Activated T-helper 1 cell treated with anti-CD3 and anti-CD28 coated beads, Interleukin-2, amount 50 U/mL, for 16 hours (primary cell): Measurements from ENCODE around the gene CC2D1B.

Source experiments
- DNase-seq, 2 donors: peaks; one replicate each; pipeline ENCODE4 v3.0.0-alpha.2; 2020; ENCODE audit warnings: low read depth in 1 of 2, low spot score in 1 of 2

Gene CC2D1B

GRCh38 chr1:52359676-52360594, 6.1 kb downstream of the CC2D1B start:
- no peak for DNase-seq

- DNase-seq, result no peak
Observed at GRCh38 chr1:52358851-52359497, 7.0 kb downstream of the CC2D1B start.

DNA sequence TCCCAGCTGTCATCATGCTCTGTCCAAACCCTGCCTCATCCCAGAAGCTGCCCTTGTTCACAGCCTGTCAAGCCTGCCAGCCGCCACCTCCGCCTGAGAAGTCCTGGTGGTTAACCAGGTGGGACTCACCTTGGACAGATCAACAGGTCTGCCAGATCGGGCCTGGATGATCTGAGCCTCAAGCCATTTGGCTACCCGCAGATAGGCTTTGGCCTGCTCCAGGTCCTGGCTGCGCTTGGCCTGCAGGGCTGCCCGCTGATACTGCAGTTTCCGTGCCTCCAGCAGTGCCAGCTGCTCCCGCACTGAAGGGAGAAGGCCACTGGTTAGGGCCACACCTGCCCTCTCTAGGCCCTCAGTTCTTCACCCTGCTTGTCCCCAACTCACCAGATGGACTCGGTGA, 8.6 kb downstream of the CC2D1B start:
- DNase-seq, result no peak

- no peak for DNase-seq
Observed at GRCh38 chr1:52356818-52357355, 9.1 kb downstream of the CC2D1B start.

DNA sequence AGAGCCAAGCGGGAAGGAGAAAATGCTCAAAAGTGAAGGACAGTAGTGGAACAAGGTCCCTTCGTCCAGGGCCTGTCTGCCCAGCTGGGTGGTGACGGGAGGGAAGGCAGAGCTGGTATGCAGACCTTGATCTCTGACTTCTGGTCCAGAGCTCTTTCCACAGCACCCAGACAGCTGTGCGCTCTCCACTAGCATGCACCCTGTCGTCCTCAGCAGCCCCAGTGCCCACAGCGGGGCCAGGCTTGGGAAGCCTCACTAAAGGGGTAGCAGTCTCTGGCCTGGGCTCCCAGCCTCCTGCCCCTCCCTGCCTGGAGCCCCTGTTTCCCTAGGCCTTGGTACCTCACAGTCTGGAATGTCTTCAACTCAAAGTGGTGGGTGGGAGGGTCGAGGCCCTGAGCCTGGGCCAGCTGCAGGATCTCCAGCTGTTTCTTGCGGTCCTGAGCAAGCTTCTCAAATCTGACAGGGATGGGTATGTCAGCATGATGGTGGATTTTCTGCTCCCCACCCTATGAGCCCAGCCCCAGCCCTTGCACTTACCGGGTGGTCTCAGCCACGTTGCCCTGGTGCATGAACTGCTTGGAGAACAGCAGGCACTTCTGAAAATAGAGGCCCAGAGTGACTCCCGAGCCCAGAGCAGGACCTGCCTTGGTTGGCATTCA, 10.0 kb downstream of the CC2D1B start:
- no peak for DNase-seq

GRCh38 chr1:52355436-52355835, 10.6 kb downstream of the CC2D1B start:
- no peak for DNase-seq

DNA sequence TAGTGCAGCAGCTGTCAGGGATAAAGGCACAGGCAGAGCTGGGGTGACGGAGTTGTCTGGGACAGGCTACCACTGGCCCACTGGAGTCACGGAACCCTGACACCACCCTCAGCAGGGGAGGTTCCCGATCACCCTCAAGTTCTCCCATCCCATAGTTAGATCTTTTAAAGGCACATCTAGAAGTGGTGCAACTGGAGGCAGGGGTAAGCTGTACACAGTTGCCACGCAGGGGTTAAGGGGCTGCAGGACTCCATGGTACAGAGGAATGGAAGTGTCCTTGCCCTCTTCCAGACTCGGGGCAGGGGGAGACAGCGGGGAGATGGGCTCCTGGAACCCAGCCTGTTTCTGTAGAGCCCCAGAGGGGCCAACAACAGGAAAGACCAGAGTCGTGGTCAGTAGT, 13.3 kb downstream of the CC2D1B start:
- DNase-seq, result no peak

- no peak for DNase-seq
Observed at GRCh38 chr1:52348704-52349300, 17.2 kb downstream of the CC2D1B start.

- no peak for DNase-seq
Observed at GRCh38 chr1:52346653-52347052, 19.4 kb downstream of the CC2D1B start.

GRCh38 chr1:52345252-52345651, 20.8 kb downstream of the CC2D1B start:
- DNase-seq, result no peak

- DNase-seq, result no peak
Observed at GRCh38 chr1:52343979-52344378, 22.0 kb downstream of the CC2D1B start.

- no peak for DNase-seq
Observed at GRCh38 chr1:52341655-52342260, 24.2 kb downstream of the CC2D1B start.

GRCh38 chr1:52337439-52337838, 28.6 kb downstream of the CC2D1B start:
- no peak for DNase-seq

- DNase-seq, result no peak
Observed at GRCh38 chr1:52334906-52335528, 31.0 kb downstream of the CC2D1B start.

DNA sequence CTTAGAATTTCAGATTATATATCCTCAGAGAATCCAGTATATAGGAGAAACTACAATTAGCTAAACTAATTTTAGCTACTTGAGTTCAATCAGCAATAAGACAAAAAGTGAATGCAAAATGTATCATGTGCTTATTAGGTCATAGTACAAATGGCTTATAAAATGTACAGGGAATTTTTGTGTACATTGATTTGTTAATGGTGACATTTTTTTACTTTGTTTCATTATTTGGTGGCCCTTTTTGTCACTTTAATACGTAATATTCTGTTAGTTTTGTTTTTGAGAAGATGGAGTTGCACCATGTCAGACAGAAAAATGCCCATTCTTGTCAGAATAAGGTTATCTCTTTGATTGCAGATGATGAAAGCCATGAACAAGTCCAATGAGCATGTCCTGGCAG, 33.6 kb downstream of the CC2D1B start:
- no peak for DNase-seq

DNA sequence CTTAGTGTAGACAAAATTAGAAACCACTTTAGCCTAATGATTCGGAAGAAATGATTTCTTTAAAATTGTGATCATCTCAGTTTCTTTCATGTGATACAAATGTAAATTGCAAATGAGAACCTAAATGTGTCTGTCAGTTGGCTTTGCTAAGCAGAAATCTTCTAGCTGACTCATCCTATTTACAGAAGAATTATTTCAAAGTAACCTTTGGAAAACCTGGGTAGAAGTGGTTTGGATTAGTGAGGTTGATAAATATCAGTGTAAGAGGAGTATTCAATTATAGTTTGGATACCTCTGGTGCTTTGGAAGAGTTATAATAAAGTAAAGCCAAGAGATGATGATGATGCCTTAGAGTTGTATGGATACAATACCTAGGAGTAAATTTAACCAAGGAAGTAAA, 37.4 kb downstream of the CC2D1B start:
- no peak for DNase-seq

DNA sequence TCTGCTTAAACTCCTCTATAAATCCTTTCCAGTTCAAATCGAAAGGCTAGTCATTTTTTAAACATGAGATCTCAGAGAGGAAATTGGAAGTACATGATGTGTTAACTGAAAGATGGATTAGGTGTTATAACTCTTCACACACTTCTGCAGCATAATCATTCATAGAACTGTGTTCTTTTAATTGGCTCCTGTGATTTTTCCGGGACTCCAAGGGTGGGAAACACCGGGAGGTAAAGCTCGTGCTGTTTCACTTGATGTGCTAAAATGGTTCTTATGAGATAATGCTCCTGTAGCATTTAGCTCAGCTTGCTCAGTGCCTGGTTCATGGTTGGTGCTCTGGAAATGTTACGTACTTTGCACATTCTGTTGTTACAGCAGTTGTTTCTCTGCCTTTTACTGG, 40.2 kb downstream of the CC2D1B start:
- DNase-seq, result no peak

GRCh38 chr1:52323731-52324130, 42.3 kb downstream of the CC2D1B start:
- DNase-seq, result no peak

DNA sequence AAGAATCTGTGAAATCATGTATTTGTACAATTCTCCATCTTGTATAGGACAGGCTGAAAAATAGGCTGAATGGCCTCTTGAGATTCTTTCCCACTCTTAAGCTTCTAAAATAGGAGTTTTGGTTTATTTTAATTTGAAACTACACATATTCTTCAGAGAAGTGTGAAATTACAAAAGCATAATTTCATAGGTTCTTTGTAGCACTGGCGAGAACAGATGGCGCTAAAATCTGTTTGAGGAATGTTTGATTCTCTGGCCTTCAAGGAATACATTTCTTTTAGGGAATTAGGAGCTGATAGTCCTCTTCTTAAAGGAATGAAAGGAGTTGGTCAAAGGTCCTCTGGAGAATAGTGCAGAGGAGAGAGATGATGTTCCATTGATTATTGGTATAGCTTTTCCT, 44.9 kb downstream of the CC2D1B start:
- no peak for DNase-seq

DNA sequence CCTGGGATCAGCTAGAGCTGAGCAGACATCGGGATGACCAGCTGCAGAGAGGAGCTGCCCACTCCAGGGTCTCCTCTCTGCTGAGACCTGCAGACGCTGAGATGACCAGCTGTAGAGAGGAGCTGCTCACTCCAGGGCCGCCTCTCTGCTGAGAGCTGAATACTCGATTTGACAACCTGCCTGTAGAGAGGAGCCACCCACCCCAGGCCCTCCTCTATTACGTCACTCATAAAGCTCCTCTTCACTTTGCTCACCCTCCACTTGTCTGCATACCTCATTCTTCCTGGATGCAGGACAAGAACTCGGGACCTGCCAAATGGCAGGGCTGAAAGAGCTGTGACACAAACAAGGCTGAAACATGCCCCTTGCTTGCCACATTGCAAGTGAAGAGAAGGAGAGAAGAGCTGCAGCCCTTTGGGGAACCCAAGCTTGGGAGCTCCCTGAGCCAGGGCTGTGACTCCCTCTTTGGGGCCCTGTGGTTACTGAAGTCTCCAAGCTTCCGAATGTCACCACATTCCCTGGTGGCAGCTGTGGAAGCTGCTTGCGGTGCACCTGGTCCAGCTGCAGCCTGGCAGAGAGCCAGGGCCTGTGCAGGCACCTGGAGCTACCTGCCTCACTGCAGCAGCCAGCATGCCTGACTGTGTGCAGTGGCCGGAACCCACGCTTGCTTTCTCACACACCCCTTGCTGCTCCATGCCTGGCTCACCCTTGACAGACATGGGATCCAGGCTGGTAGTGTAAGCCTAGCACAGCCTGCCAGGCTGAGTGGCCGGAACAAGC, 59.6 kb downstream of the CC2D1B start:
- no peak for DNase-seq
